ENCODE data around the gene ELOVL5.

The ELOVL5 gene

DNA sequence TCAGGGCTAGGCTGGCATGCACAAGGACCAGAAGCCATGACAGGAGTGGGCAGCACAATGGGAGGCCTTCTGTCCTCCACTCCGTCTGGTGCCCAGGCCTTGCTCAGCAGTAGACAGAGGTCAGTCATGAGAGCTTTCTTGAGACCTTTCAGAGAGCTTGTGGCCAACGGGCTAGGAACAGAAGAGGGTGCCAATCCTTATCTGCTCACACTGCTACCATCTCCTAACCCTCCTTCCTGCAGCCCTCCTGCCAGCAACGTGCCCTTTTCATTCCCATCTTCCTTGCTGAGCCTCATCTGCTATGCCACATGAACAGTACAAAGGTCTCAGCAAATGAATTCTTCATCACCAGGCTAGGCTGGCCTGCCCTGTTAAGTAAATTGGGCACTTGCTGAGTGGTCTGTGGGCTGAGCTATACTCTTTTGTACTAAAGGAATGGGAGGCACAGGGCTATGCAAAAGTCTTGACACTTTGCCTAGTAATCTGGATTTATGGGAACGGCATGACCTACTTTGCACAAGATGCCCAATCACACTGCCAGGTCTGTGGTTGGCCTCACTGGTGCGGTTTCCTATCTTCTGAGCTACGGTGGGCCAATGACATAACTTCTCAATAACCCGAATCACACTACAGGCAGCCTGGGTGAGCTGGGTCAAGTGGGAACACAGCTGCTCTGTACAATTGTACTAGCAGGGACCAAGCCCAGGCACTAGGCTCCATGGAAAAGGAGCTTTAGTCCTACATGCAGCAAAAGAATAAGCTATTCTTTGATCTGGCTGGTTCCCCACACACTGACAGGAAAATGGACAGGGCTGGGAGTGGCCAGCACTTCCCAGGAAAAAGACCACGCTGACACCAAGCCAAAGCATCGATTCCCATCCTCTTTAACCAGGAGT lies 47.8 kb downstream of the ELOVL5 start:
- TF ChIP-seq FOXP2 (optimal IDR thresholded peaks at IDR 0.05; ENCODE audit: borderline replicate concordance, extremely low read depth, extremely low read length, insufficient read depth) (no peak), TAF1 (IDR thresholded peaks at IDR 0.05; ENCODE audit: borderline replicate concordance, insufficient read depth, low read length) (no peak), POLR2AphosphoS5 (IDR thresholded peaks at IDR 0.05; ENCODE audit: low read depth, low read length) (no peak), SIN3A (IDR thresholded peaks at IDR 0.05; ENCODE audit: borderline replicate concordance, insufficient read depth, low read length) (no peak)
- TF ChIP-seq, protein P1, sequence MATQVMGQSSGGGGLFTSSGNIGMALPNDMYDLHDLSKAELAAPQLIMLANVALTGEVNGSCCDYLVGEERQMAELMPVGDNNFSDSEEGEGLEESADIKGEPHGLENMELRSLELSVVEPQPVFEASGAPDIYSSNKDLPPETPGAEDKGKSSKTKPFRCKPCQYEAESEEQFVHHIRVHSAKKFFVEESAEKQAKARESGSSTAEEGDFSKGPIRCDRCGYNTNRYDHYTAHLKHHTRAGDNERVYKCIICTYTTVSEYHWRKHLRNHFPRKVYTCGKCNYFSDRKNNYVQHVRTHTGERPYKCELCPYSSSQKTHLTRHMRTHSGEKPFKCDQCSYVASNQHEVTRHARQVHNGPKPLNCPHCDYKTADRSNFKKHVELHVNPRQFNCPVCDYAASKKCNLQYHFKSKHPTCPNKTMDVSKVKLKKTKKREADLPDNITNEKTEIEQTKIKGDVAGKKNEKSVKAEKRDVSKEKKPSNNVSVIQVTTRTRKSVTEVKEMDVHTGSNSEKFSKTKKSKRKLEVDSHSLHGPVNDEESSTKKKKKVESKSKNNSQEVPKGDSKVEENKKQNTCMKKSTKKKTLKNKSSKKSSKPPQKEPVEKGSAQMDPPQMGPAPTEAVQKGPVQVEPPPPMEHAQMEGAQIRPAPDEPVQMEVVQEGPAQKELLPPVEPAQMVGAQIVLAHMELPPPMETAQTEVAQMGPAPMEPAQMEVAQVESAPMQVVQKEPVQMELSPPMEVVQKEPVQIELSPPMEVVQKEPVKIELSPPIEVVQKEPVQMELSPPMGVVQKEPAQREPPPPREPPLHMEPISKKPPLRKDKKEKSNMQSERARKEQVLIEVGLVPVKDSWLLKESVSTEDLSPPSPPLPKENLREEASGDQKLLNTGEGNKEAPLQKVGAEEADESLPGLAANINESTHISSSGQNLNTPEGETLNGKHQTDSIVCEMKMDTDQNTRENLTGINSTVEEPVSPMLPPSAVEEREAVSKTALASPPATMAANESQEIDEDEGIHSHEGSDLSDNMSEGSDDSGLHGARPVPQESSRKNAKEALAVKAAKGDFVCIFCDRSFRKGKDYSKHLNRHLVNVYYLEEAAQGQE (IDR thresholded peaks at IDR 0.05; ENCODE audit: insufficient read depth in 1 of 2, low read depth in 2 of 2, low read length in 2 of 2), result no peak

GRCh38 chr6:53299331-53300005 lies 49.3 kb downstream of the ELOVL5 start:
- TF ChIP-seq POLR2AphosphoS5 (IDR thresholded peaks at IDR 0.05; ENCODE audit: low read depth, low read length), result no peak
- TF ChIP-seq FOXP2 (optimal IDR thresholded peaks at IDR 0.05; ENCODE audit: borderline replicate concordance, extremely low read depth, extremely low read length, insufficient read depth), result no peak
- no peak for TF ChIP-seq TAF1 (IDR thresholded peaks at IDR 0.05; ENCODE audit: borderline replicate concordance, insufficient read depth, low read length)
- TF ChIP-seq, protein P1 (IDR thresholded peaks at IDR 0.05; ENCODE audit: insufficient read depth in 1 of 2, low read depth in 2 of 2, low read length in 2 of 2), result no peak
- no peak for TF ChIP-seq SIN3A (IDR thresholded peaks at IDR 0.05; ENCODE audit: borderline replicate concordance, insufficient read depth, low read length)

GRCh38 chr6:53297004-53297403 lies 51.7 kb downstream of the ELOVL5 start:
- TF ChIP-seq, protein P1 (IDR thresholded peaks at IDR 0.05; ENCODE audit: insufficient read depth in 1 of 2, low read depth in 2 of 2, low read length in 2 of 2), result no peak
- TF ChIP-seq SIN3A (IDR thresholded peaks at IDR 0.05; ENCODE audit: borderline replicate concordance, insufficient read depth, low read length), result no peak
- no peak for TF ChIP-seq FOXP2 (optimal IDR thresholded peaks at IDR 0.05; ENCODE audit: borderline replicate concordance, extremely low read depth, extremely low read length, insufficient read depth)
- TF ChIP-seq TAF1 (IDR thresholded peaks at IDR 0.05; ENCODE audit: borderline replicate concordance, insufficient read depth, low read length), result no peak
- no peak for TF ChIP-seq POLR2AphosphoS5 (IDR thresholded peaks at IDR 0.05; ENCODE audit: low read depth, low read length)

DNA sequence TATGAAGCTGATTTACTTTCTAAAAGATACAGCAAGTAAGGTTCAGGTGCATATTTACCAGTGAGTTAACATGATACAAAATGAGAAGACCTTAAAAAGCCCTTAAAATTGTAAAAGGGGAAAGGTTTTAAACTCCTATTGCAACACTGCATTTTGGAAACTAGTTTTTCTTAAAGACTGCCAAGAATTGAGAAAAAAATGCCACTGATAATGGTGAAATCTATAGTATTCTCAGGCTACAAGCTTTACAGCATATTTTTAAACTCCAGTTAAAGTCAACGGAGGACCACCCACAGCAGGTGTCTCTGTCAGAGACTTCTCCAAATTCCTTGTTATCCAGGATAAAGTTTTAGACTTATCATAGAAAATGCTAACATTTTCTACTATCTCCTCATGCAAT lies 53.6 kb downstream of the ELOVL5 start:
- TF ChIP-seq FOXP2 (optimal IDR thresholded peaks at IDR 0.05; ENCODE audit: borderline replicate concordance, extremely low read depth, extremely low read length, insufficient read depth) (no peak), TAF1 (IDR thresholded peaks at IDR 0.05; ENCODE audit: borderline replicate concordance, insufficient read depth, low read length) (no peak), SIN3A (IDR thresholded peaks at IDR 0.05; ENCODE audit: borderline replicate concordance, insufficient read depth, low read length) (no peak), POLR2AphosphoS5 (IDR thresholded peaks at IDR 0.05; ENCODE audit: low read depth, low read length) (no peak)
- TF ChIP-seq, protein P1 (IDR thresholded peaks at IDR 0.05; ENCODE audit: insufficient read depth in 1 of 2, low read depth in 2 of 2, low read length in 2 of 2), result no peak
